HepG2 (cell line): ENCODE results near the gene CPT1A. TPM values are rescaled to one million over a fixed set of nuclear protein-coding genes. Genes with fewer than 3 reads are reported as not detected.

Source experiments
- ATAC-seq: fragments of 200-7000 bp; cut with Tn5 transposase; 3 replicates; pipeline ENCODE4 v1.9.1; 2020; ENCODE audit warnings: mild to moderate bottlenecking, moderate library complexity
- BruUV-seq: library from RNA; stranded (reverse); fragments of 400-500 nt; replicated peaks from 2 replicates; lab custom pipeline; 2021; lab: Mats Ljungman, UMichigan
- CTCF ChIA-PET: fragments of 300-600 bp; formaldehyde crosslinking; extraction: SDS; loops from one replicate; lab custom pipeline; 2021; ENCODE audit warnings: low total read pairs, inconsistent platforms, low intra/inter-chr PET ratio; lab: Yijun Ruan, JAX
- POLR2A ChIA-PET: fragments of 350-600 bp; sonication (Branson Sonifier 250); formaldehyde crosslinking; loops from one replicate; lab custom pipeline; 2020; ENCODE audit warnings: antibody characterized with exemption, inconsistent platforms; lab: Yijun Ruan, JAX
- DNase-seq: peaks from one replicate; pipeline ENCODE4 v3.0.0-alpha.2; 2015; ENCODE audit warnings: low spot score
- FAIRE-seq: peaks from 3 replicates; lab custom pipeline; 2011; peaks lifted over from hg19 to GRCh38; lab: Jason Lieb, UNC
- H2AFZ ChIP-seq: one replicate; pipeline ENCODE4 v1.6.1; 2011; ENCODE audit warnings: low read length, inconsistent platforms
- H3K27ac ChIP-seq: fragments of 300-600 bp; 3 replicates; pipeline ENCODE4 v1.8.0; 2011; ENCODE audit warnings: mixed run types, mild to moderate bottlenecking, mixed read lengths, low read length, inconsistent platforms; ENCODE audit not compliant: insufficient read depth; ENCODE audit errors: extremely low read length
- H3K27me3 ChIP-seq, 2 experiments: fragments of 200-600 bp in 1 of 2; 2 replicates in 1 of 2; 3 replicates in 1 of 2; pipeline versions ENCODE4 v1.6.0 to v1.8.0; 2011; ENCODE audit warnings: low read length in 2 of 2, mild to moderate bottlenecking in 2 of 2, moderate library complexity in 2 of 2, inconsistent platforms in 1 of 2; ENCODE audit not compliant: insufficient read depth in 2 of 2, control insufficient read depth in 1 of 2
- H3K36me3 ChIP-seq, 2 experiments: fragments of 200-600 bp in 1 of 2; replicated peaks in 1 of 2; 2 replicates in 1 of 2; 3 replicates in 1 of 2; pipeline versions ENCODE4 v1.5.1 to v1.8.0; 2011; ENCODE audit warnings: low read length in 2 of 2, inconsistent platforms in 1 of 2; ENCODE audit not compliant: insufficient read depth in 2 of 2, control insufficient read depth in 1 of 2
- H3K4me1 ChIP-seq: 2 replicates; pipeline ENCODE4 v1.5.1; 2012; ENCODE audit warnings: low read length, inconsistent platforms; ENCODE audit not compliant: insufficient read depth
- H3K4me2 ChIP-seq: 2 replicates; pipeline ENCODE4 v1.6.0; 2011; ENCODE audit warnings: low read depth, low read length, inconsistent platforms
- H3K4me3 ChIP-seq, 3 experiments: fragments of 200-600 bp in 1 of 3; sonication (generic), shearing (Covaris generic) in 1 of 3; replicated peaks in 1 of 3; 2 replicates each; pipeline ENCODE4 v1.5.1; 2011 to 2016; ENCODE audit warnings: low read length in 3 of 3, inconsistent platforms in 2 of 3, low read depth in 2 of 3, mild to moderate bottlenecking in 2 of 3, control low read depth in 1 of 3, mixed read lengths in 1 of 3; ENCODE audit not compliant: insufficient read depth in 1 of 3
- H3K79me2 ChIP-seq: one replicate; pipeline ENCODE4 v1.6.1; 2011; ENCODE audit warnings: low read length, inconsistent platforms; ENCODE audit not compliant: insufficient read depth
- H3K9ac ChIP-seq: 2 replicates; pipeline ENCODE4 v1.6.0; 2011; ENCODE audit warnings: mild to moderate bottlenecking, low read depth, low read length, inconsistent platforms; ENCODE audit not compliant: insufficient read depth
- H3K9me3 ChIP-seq: 2 replicates; pipeline ENCODE4 v1.5.1; 2012; ENCODE audit warnings: mild to moderate bottlenecking, low read length
- H4K20me1 ChIP-seq: 2 replicates; pipeline ENCODE4 v1.6.0; 2011; ENCODE audit warnings: inconsistent platforms, mild to moderate bottlenecking, low read length, moderate library complexity; ENCODE audit not compliant: insufficient read depth
- IRF9 ChIP-seq: sonication (generic); formaldehyde crosslinking; IDR thresholded peaks from 2 replicates; pipeline ENCODE4 v1.8.0; 2022; ENCODE audit warnings: missing genetic modification reagents, mild to moderate bottlenecking, borderline replicate concordance
- RNF2 ChIP-seq: fragments of 450-650 bp; conservative IDR thresholded peaks from 2 replicates; pipeline ENCODE4 v1.6.1; 2016; ENCODE audit warnings: low read depth
- SCMH1 ChIP-seq: sonication (generic); formaldehyde crosslinking; IDR thresholded peaks from 2 replicates; pipeline ENCODE4 v1.9.0; 2021; ENCODE audit warnings: missing genetic modification reagents, mild to moderate bottlenecking, borderline replicate concordance
- SIN3A ChIP-seq: IDR thresholded peaks from 2 replicates; pipeline ENCODE4 v1.6.1; 2011; ENCODE audit warnings: low read depth, mild to moderate bottlenecking, control low read depth, low read length, borderline replicate concordance
- ZNF275 ChIP-seq: sonication (generic); formaldehyde crosslinking; IDR thresholded peaks from 2 replicates; pipeline ENCODE4 v1.8.0; 2022; ENCODE audit warnings: missing genetic modification reagents, mild to moderate bottlenecking, inconsistent platforms, borderline replicate concordance
- WGBS: methylation state at CpG from one replicate; pipeline ENCODE4 v1.1.6; 2017; ENCODE audit warnings: low lambda C conversion rate; 5-methylcytosine and 5-hydroxymethylcytosine counted together
- in situ Hi-C: cut with HindIII; loops from 2 replicates; pipeline ENCODE4 v1.10.0; 2017; ENCODE audit warnings: low pct_unique_long_range_greater_than_20kb; ENCODE audit not compliant: extremely low pct_ligation_motif_present
- intact Hi-C: fragments of 100-400 bp; cut with micrococcal nuclease; formaldehyde crosslinking; loops from one replicate; pipeline ENCODE4 v1.10.0; 2022; ENCODE audit not compliant: unreplicated experiment
- polyA plus RNA-seq, 8 experiments: library from polyadenylated mRNA; depleted of rRNA in 3 of 8; stranded (reverse) in 7 of 8; unstranded in 1 of 8; fragments of >200 nt; fragmentation: Illumina TruSeq in 4 of 8; extraction: Trizol in 4 of 8; gene quantifications; 2 replicates each; pipeline versions ENCODE4 v1.2.1 to v1.2.3, GENCODE V29; 2011 to 2016; ENCODE audit warnings: low read depth in 4 of 8, missing spikeins in 1 of 8, mixed read lengths in 1 of 8; ENCODE audit not compliant: insufficient read depth in 1 of 8
- total RNA-seq, 5 experiments: library from RNA; depleted of rRNA; stranded (reverse); fragments of >200 nt; fragmentation: Illumina TruSeq; extraction: Trizol; gene quantifications; 2 replicates each; pipeline ENCODE4 v1.2.3, GENCODE V29; 2016; ENCODE audit warnings: low read depth in 1 of 5

The CPT1A gene
- total and polyA plus RNA-seq, 2 of the 13 experiments (the other 11 are each of a cell fraction or from before 2014, with no cell fraction given): 7.0 to 7.1 TPM

- Histone ChIP-seq H3K27ac (no peak overlapping the region), H3K79me2 (no peaks in the 10 kb centered on the region)
- POLR2A ChIA-PET: interaction anchor here (1.2 kb wide), 1 partner anchor 17 kb away, joined by 4 read pairs; no protein-coding TSS in a partner anchor
Observed at GRCh38 chr11:68828155-68828931, 13.4 kb downstream of the CPT1A start.

More at GRCh38 chr11:68828155-68828931, 13.4 kb downstream of the CPT1A start:
- intact Hi-C loops: no loop called here
- peaks cover 0 to 2% of the 10 kb centered on the region in 2 experiments; a peak in 1 of 5 replicates for H3K36me3 ChIP-seq
- TF ChIP-seq SCMH1 (CRISPR knock-in tag): no peak
- TF ChIP-seq RNF2: no peak
- no peak for TF ChIP-seq SIN3A
- no peak for TF ChIP-seq ZNF275 (CRISPR knock-in tag)
- no peak for TF ChIP-seq IRF9 (CRISPR knock-in tag)
- H3K9me3 ChIP-seq: no peaks in the 10 kb centered on the region
- H3K4me1 ChIP-seq: no peaks in the 10 kb centered on the region
- H3K9ac ChIP-seq: no peak overlapping the region
- no peak overlapping the region for H2AFZ ChIP-seq
- CTCF ChIA-PET: no interaction called here
- FAIRE-seq (no peak), ATAC-seq (no peak; the same call in 2 of the 3 replicates), DNase-seq (no peak)
- 88% methylated on average over 15 of the region's 20 CpGs for WGBS
- no peaks in the 10 kb centered on the region; a peak in 1 of 5 replicates for H3K27me3 ChIP-seq
- no peak overlapping the region for H3K4me3 ChIP-seq
- peaks cover 4% of the 10 kb centered on the region; the same call in 1 of the 2 replicates for H4K20me1 ChIP-seq
- H3K4me2 ChIP-seq: no peak overlapping the region
- in situ Hi-C loops: no loop called here
- no TSS peak for BruUV-seq
